IPS-18a (cell line): ENCODE results near the gene SPC24.
"Not testable (repeated sequence)": the region's sequence is repeated elsewhere in the genome, so short reads cannot be mapped to it uniquely, and the experiment has no call there.

ENCODE experiments used
- H3K27ac ChIP-seq: one replicate; pipeline ENCODE4 v1.5.1; 2013; ENCODE audit warnings: low read length
- H3K27me3 ChIP-seq: one replicate; pipeline ENCODE4 v1.6.1; 2013; ENCODE audit warnings: mild to moderate bottlenecking, low read length; ENCODE audit not compliant: control insufficient read depth, insufficient read depth
- H3K36me3 ChIP-seq: one replicate; pipeline ENCODE4 v1.6.1; 2013; ENCODE audit warnings: low read depth, low read length; ENCODE audit not compliant: control insufficient read depth
- H3K4me1 ChIP-seq: one replicate; pipeline ENCODE4 v1.6.1; 2013; ENCODE audit warnings: low read depth, low read length; ENCODE audit not compliant: control insufficient read depth
- H3K4me3 ChIP-seq: one replicate; pipeline ENCODE4 v1.5.1; 2013; ENCODE audit warnings: low read length
- H3K9ac ChIP-seq: one replicate; pipeline ENCODE4 v1.6.1; 2013; ENCODE audit warnings: mild to moderate bottlenecking, low read length, moderate library complexity
- H3K9me3 ChIP-seq: one replicate; pipeline ENCODE4 v1.6.1; 2013; ENCODE audit warnings: low read depth, low read length; ENCODE audit not compliant: control insufficient read depth

SPC24 gene

GRCh38 chr19:11136400-11137101 lies 19.0 kb downstream of the SPC24 start:
- no peak overlapping the region for H3K27ac ChIP-seq
- H3K36me3 ChIP-seq, result peaks cover 14% of the 10 kb centered on the region
- H3K9ac ChIP-seq, result no peak overlapping the region
- H3K9me3 ChIP-seq, result no peaks in the 10 kb centered on the region
- no peak overlapping the region for H3K4me3 ChIP-seq
- H3K4me1 ChIP-seq, result peaks cover 3% of the 10 kb centered on the region
- H3K27me3 ChIP-seq, result no peaks in the 10 kb centered on the region

DNA sequence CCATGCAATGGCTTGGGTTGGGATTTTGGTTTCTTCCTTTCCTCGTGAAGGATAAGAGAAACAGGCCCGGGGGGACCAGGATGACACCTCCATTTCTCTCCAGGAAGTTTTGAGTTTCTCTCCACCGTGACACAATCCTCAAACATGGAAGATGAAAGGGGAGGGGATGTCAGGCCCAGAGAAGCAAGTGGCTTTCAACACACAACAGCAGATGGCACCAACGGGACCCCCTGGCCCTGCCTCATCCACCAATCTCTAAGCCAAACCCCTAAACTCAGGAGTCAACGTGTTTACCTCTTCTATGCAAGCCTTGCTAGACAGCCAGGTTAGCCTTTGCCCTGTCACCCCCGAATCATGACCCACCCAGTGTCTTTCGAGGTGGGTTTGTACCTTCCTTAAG lies 24.1 kb downstream of the SPC24 start:
- H3K4me1 ChIP-seq, result no peaks in the 10 kb centered on the region
- no peak overlapping the region for H3K27ac ChIP-seq
- no peaks in the 10 kb centered on the region for H3K27me3 ChIP-seq
- H3K4me3 ChIP-seq, result no peak overlapping the region
- peaks cover 53% of the 10 kb centered on the region for H3K36me3 ChIP-seq
- H3K9me3 ChIP-seq, result no peaks in the 10 kb centered on the region
- no peak overlapping the region for H3K9ac ChIP-seq

DNA sequence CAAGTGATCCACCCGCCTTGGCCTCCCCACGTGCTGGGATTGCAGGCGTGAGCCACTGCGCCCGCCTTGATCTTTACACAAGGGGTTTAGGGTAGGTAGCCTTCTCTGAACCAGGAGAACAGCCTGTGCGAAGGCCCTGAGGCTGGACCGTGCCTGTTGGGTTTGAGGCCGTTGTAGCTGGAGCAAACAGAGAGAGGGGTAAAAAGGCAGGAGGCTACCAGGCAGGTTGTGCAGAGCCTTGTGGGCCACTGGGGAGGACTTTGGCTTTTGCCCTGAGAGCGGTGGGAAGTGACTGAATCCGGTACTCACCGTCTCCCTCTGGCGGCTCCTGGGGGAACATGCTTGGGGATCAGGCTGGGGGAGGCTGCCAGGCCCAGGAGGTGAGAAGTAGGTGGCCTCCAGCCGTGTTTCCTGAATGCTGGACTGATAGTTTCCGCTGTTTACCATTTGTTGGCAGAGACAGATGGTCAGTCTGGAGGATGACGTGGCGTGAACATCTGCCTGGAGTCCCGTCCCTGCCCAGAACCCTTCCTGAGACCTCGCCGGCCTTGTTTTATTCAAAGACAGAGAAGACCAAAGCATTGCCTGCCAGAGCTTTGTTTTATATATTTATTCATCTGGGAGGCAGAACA lies 24.6 kb downstream of the SPC24 start:
- Histone ChIP-seq H3K9ac (no peak overlapping the region), H3K4me3 (no peak overlapping the region), H3K27ac (no peak overlapping the region), H3K9me3 (no peaks in the 10 kb centered on the region), H3K27me3 (no peaks in the 10 kb centered on the region), H3K4me1 (no peaks in the 10 kb centered on the region), H3K36me3 (peaks cover 58% of the 10 kb centered on the region)

- no peak overlapping the region for H3K27ac ChIP-seq
- no peak overlapping the region for H3K9ac ChIP-seq
- H3K9me3 ChIP-seq, result no peaks in the 10 kb centered on the region
- H3K4me1 ChIP-seq, result no peaks in the 10 kb centered on the region
- peaks cover 86% of the 10 kb centered on the region for H3K36me3 ChIP-seq
- no peak overlapping the region for H3K4me3 ChIP-seq
- no peaks in the 10 kb centered on the region for H3K27me3 ChIP-seq
Measured at GRCh38 chr19:11127905-11128304, 27.7 kb downstream of the SPC24 start.

- no peaks in the 10 kb centered on the region for H3K27me3 ChIP-seq
- H3K36me3 ChIP-seq, result peaks cover 79% of the 10 kb centered on the region
- H3K4me3 ChIP-seq, result no peak overlapping the region
- no peaks in the 10 kb centered on the region for H3K9me3 ChIP-seq
- H3K9ac ChIP-seq, result no peak overlapping the region
- H3K27ac ChIP-seq, result no peak overlapping the region
- H3K4me1 ChIP-seq, result no peaks in the 10 kb centered on the region
Measured at GRCh38 chr19:11125994-11126685, 29.4 kb downstream of the SPC24 start.

GRCh38 chr19:11124157-11124556 lies 31.4 kb downstream of the SPC24 start:
- not testable (repeated sequence) for H3K4me3 ChIP-seq, H3K9ac ChIP-seq, H3K4me1 ChIP-seq, H3K9me3 ChIP-seq, H3K27ac ChIP-seq, H3K27me3 ChIP-seq
- H3K36me3 ChIP-seq, result peaks cover 89% of the 10 kb centered on the region

DNA sequence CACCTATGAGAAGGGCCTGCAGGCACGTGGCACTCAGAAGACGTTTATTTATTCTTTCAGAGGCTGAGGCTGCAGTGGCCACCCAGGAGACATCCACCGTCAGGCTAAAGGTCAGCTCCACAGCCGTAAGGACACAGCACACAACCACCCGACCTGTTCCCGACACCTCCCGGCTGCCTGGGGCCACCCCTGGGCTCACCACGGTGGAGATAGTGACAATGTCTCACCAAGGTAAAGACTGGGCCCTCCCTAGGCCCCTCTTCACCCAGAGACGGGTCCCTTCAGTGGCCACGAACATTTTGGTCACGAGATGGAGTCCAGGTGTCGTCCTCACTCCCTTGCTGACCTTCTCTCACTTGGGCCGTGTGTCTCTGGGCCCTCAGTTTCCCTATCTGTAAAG lies 32.5 kb downstream of the SPC24 start:
- Histone ChIP-seq H3K27ac (no peak overlapping the region), H3K9ac (no peak overlapping the region), H3K27me3 (no peaks in the 10 kb centered on the region), H3K4me1 (no peaks in the 10 kb centered on the region), H3K36me3 (peaks cover 88% of the 10 kb centered on the region), H3K9me3 (no peaks in the 10 kb centered on the region), H3K4me3 (no peak overlapping the region)

DNA sequence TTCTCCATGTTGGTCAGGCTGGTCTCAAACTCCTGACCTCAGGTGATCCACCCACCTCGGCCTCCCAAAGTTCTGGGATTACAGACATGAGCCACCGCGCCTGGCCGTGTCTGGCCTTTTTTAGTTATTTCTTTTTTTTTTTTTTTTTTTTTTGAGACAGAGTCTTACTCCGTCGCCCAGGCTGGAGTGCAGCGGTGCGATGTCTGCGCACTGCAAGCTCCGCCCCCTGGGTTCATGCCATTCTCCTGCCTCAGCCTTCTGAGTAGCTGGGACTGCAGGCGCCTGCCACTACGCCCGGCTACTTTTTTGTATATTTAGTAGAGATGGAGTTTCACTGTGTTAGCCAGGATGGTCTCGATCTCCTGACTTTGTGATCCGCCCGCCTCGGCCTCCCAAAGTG lies 33.6 kb downstream of the SPC24 start:
- H3K4me1 ChIP-seq, H3K4me3 ChIP-seq, H3K9me3 ChIP-seq, H3K27me3 ChIP-seq, H3K9ac ChIP-seq, H3K27ac ChIP-seq: not testable (repeated sequence)
- peaks cover 88% of the 10 kb centered on the region for H3K36me3 ChIP-seq

GRCh38 chr19:11116507-11116906 lies 39.1 kb downstream of the SPC24 start:
- no peaks in the 10 kb centered on the region for H3K27me3 ChIP-seq
- H3K4me3 ChIP-seq, result no peak overlapping the region
- no peak overlapping the region for H3K9ac ChIP-seq
- peaks cover 96% of the 10 kb centered on the region for H3K36me3 ChIP-seq
- H3K27ac ChIP-seq, result no peak overlapping the region
- no peaks in the 10 kb centered on the region for H3K4me1 ChIP-seq
- no peaks in the 10 kb centered on the region for H3K9me3 ChIP-seq

GRCh38 chr19:11115895-11116446 lies 39.6 kb downstream of the SPC24 start:
- no peaks in the 10 kb centered on the region for H3K9me3 ChIP-seq
- H3K27me3 ChIP-seq, result no peaks in the 10 kb centered on the region
- no peaks in the 10 kb centered on the region for H3K4me1 ChIP-seq
- no peak overlapping the region for H3K9ac ChIP-seq
- no peak overlapping the region for H3K27ac ChIP-seq
- peaks cover 96% of the 10 kb centered on the region for H3K36me3 ChIP-seq
- H3K4me3 ChIP-seq, result no peak overlapping the region

- Histone ChIP-seq H3K4me3 (no peak overlapping the region), H3K27ac (no peak overlapping the region), H3K36me3 (peaks cover 96% of the 10 kb centered on the region), H3K9me3 (no peaks in the 10 kb centered on the region), H3K27me3 (no peaks in the 10 kb centered on the region), H3K9ac (no peak overlapping the region), H3K4me1 (no peaks in the 10 kb centered on the region)
Measured at GRCh38 chr19:11115042-11115441, 40.5 kb downstream of the SPC24 start.
